Left cardiac atrium (tissue), 2 donors: ENCODE measurements around the gene RRP9. TPM values are rescaled to one million over a fixed set of nuclear protein-coding genes. Genes with fewer than 3 reads are reported as not detected.

ENCODE experiments used
- total RNA-seq, 2 donors: library from RNA; stranded (reverse); fragmentation: NEBNext Ultra II Directional; extraction: Animal tissue kit (Norgen Biotek cat#: 25700); gene quantifications; one replicate each; pipeline ENCODE4 v1.2.1, GENCODE V29; 2021
- donor health status: DM: no; HTN: yes; CAD: no; lungs with severe emphysema.
- donor health status: DM: yes; HTN: yes; CAD: no.

The RRP9 gene
- total RNA-seq, 2 donors from 2014 or later = 8.9 to 17.2 TPM

Other genes with a start within 250 kb of the RRP9 start
- gene GRM2, start 234.8 kb downstream of the RRP9 start, total RNA-seq = under 1 TPM; 0.15 to 0.50 TPM
- not detected for gene IQCF6, start 162.7 kb downstream of the RRP9 start, total RNA-seq
- not detected for gene IQCF2, start 80.3 kb downstream of the RRP9 start, total RNA-seq
- gene IQCF5, start 66.3 kb downstream of the RRP9 start, total RNA-seq = not detected
- gene IQCF1, start 38.6 kb downstream of the RRP9 start, total RNA-seq = not detected
- gene PARP3, start 459 bp upstream of the RRP9 start, total RNA-seq = 10 to 100 TPM; 13.2 to 13.4 TPM
- under 1 TPM in 1 of 2 donors, not detected in 1; 0.53 TPM for gene GPR62, start 13.5 kb upstream of the RRP9 start, total RNA-seq
- gene PCBP4, start 25.6 kb upstream of the RRP9 start, total RNA-seq = 10 to 100 TPM; 49.1 to 68.3 TPM
- gene ABHD14B, start 32.1 kb upstream of the RRP9 start, total RNA-seq = 10 to 100 TPM; 22.0 to 22.1 TPM
- 10 to 100 TPM; 18.1 to 18.3 TPM for gene ABHD14A, start 33.2 kb upstream of the RRP9 start, total RNA-seq
- gene ACY1, start 41.6 kb upstream of the RRP9 start, total RNA-seq = 10 to 100 TPM; 21.8 to 24.8 TPM
- gene RPL29, start 54.0 kb upstream of the RRP9 start, total RNA-seq = 100 to 1,000 TPM; 586 to 682 TPM
- gene DUSP7, start 114.7 kb upstream of the RRP9 start, total RNA-seq = 10 to 100 TPM; 24.6 to 39.3 TPM
- 1 to 10 TPM; 1.9 to 2.4 TPM for gene POC1A, start 212.5 kb upstream of the RRP9 start, total RNA-seq